H1 (cell line): Measurements from ENCODE around the gene TTC27.

ENCODE experiments used
- ASH2L ChIP-seq: fragments of 200-600, 300-600 bp; sonication (generic); IDR thresholded peaks from one replicate; pipeline ENCODE4 v1.7.1; 2017; ENCODE audit warnings: low read length
- CEBPB ChIP-seq: IDR thresholded peaks from 2 replicates; pipeline ENCODE4 v1.6.1; 2012; ENCODE audit warnings: low read depth, low read length
- EP300 ChIP-seq, 2 experiments: IDR thresholded peaks; 1 replicate in 1 of 2; 2 replicates in 1 of 2; pipeline ENCODE4 v1.6.1; 2011 to 2012; ENCODE audit warnings: low read depth in 2 of 2, low read length in 2 of 2, mild to moderate bottlenecking in 2 of 2, borderline replicate concordance in 1 of 2, inconsistent platforms in 1 of 2, moderate library complexity in 1 of 2
- EZH2 ChIP-seq: fragments of 200-600 bp; sonication (generic); IDR thresholded peaks from 2 replicates; pipeline ENCODE4 v1.7.1; 2012; ENCODE audit warnings: low read depth, mild to moderate bottlenecking, moderate library complexity, low read length, inconsistent platforms; ENCODE audit not compliant: severe bottlenecking
- HDAC2 ChIP-seq, 2 experiments: fragments of 300-600 bp in 1 of 2; sonication (generic) in 1 of 2; IDR thresholded peaks; 2 replicates each; pipeline ENCODE4 v1.6.1; 2011 to 2012; ENCODE audit warnings: low read depth in 2 of 2, low read length in 2 of 2, mild to moderate bottlenecking in 2 of 2, moderate library complexity in 2 of 2, borderline replicate concordance in 1 of 2, inconsistent platforms in 1 of 2
- MAFK ChIP-seq: IDR thresholded peaks from 2 replicates; pipeline ENCODE4 v1.6.1; 2012; ENCODE audit warnings: low read depth, mild to moderate bottlenecking, improper control_type of control experiment, low read length
- POLR2A ChIP-seq, 2 experiments: IDR thresholded peaks; 1 replicate in 1 of 2; 2 replicates in 1 of 2; pipeline ENCODE4 v1.6.1; 2011; ENCODE audit warnings: low read depth in 2 of 2, low read length in 2 of 2, mild to moderate bottlenecking in 2 of 2; ENCODE audit errors: control extremely low read depth in 1 of 2
- POLR2AphosphoS5 ChIP-seq: IDR thresholded peaks from 2 replicates; pipeline ENCODE4 v1.6.1; 2011; ENCODE audit warnings: low read depth, low read length
- SIX5 ChIP-seq: IDR thresholded peaks from 2 replicates; pipeline ENCODE4 v1.6.1; 2011; ENCODE audit warnings: mild to moderate bottlenecking, low read depth, low read length
- SUZ12 ChIP-seq: fragments of 200-600 bp; sonication (generic); IDR thresholded peaks from 2 replicates; pipeline ENCODE4 v1.6.1; 2012; ENCODE audit warnings: mild to moderate bottlenecking, inconsistent platforms, low read length, moderate library complexity, mixed read lengths
- TAF1 ChIP-seq: IDR thresholded peaks from 2 replicates; pipeline ENCODE4 v1.6.1; 2011; ENCODE audit warnings: mild to moderate bottlenecking, low read depth, low read length
- YY1 ChIP-seq: IDR thresholded peaks from 2 replicates; pipeline ENCODE4 v1.6.1; 2011; ENCODE audit warnings: low read depth, mild to moderate bottlenecking, low read length
- TF ChIP-seq, protein P1 (sequence below), 3 experiments: IDR thresholded peaks; 1 replicate in 2 of 3; 2 replicates in 1 of 3; pipeline versions ENCODE4 v1.5.1 to v1.6.1; 2011; ENCODE audit warnings: low read length in 3 of 3, mild to moderate bottlenecking in 3 of 3, inconsistent platforms in 2 of 3, low read depth in 1 of 3, moderate library complexity in 1 of 3; ENCODE audit not compliant: insufficient read depth in 1 of 3; ENCODE audit errors: control extremely low read depth in 1 of 3
- TF ChIP-seq, protein P2 (sequence below): IDR thresholded peaks from 2 replicates; pipeline ENCODE4 v1.6.1; 2011; ENCODE audit warnings: low read depth, mild to moderate bottlenecking, low read length; ENCODE audit not compliant: insufficient read depth

DNA sequence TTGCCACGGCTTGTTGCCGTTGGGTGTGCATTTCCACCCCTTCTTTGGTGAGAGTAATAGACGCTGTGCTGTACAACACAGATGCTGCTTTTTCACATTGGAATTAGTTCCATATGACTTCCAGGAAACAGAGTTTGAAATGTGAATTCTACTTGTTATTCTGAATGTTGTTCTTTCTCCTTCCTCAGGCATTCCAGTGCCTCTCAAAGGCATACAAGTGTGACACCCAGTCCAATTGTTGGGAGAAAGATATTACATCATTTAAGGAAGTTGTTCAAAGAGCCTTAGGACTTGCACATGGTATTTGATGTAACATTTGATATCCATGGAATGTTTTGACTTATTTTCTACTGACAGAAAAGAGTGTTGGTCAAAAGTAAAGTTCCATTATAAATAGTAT is 184.5 kb downstream of the TTC27 start:
- TF ChIP-seq CEBPB (no peak), POLR2AphosphoS5 (no peak), HDAC2 (IDR thresholded peaks at IDR 0.05; ENCODE audit: borderline replicate concordance in 1 of 2, low read depth in 2 of 2, low read length in 2 of 2) (no peak), ASH2L (no peak), TAF1 (no peak), MAFK (no peak), EZH2 (no peak), EP300 (IDR thresholded peaks at IDR 0.05; ENCODE audit: borderline replicate concordance in 1 of 2, low read depth in 2 of 2, low read length in 2 of 2) (no peak), SUZ12 (no peak), POLR2A (IDR thresholded peaks at IDR 0.05; ENCODE audit: control extremely low read depth in 1 of 2, low read depth in 2 of 2, low read length in 2 of 2) (no peak), YY1 (no peak), SIX5 (no peak)
- TF ChIP-seq, protein P1, sequence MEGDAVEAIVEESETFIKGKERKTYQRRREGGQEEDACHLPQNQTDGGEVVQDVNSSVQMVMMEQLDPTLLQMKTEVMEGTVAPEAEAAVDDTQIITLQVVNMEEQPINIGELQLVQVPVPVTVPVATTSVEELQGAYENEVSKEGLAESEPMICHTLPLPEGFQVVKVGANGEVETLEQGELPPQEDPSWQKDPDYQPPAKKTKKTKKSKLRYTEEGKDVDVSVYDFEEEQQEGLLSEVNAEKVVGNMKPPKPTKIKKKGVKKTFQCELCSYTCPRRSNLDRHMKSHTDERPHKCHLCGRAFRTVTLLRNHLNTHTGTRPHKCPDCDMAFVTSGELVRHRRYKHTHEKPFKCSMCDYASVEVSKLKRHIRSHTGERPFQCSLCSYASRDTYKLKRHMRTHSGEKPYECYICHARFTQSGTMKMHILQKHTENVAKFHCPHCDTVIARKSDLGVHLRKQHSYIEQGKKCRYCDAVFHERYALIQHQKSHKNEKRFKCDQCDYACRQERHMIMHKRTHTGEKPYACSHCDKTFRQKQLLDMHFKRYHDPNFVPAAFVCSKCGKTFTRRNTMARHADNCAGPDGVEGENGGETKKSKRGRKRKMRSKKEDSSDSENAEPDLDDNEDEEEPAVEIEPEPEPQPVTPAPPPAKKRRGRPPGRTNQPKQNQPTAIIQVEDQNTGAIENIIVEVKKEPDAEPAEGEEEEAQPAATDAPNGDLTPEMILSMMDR (IDR thresholded peaks at IDR 0.05; ENCODE audit: control extremely low read depth in 1 of 3, insufficient read depth in 1 of 3, low read depth in 1 of 3, low read length in 3 of 3): no peak
- TF ChIP-seq, protein P2, sequence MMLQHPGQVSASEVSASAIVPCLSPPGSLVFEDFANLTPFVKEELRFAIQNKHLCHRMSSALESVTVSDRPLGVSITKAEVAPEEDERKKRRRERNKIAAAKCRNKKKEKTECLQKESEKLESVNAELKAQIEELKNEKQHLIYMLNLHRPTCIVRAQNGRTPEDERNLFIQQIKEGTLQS: no peak
